Vagina (tissue), 2 donors: ENCODE results near the gene CTSZ.

Experiments used
- POLR2AphosphoS5 ChIP-seq, 2 donors: sonication (generic); formaldehyde crosslinking; IDR thresholded peaks; one replicate each; pipeline ENCODE4 v1.9.0; 2017; ENCODE audit warnings: antibody characterized with exemption in 2 of 2, mild to moderate bottlenecking in 2 of 2, low read depth in 1 of 2; ENCODE audit not compliant: insufficient read depth in 1 of 2
- TF ChIP-seq, protein P1 (sequence below), 3 experiments: fragments of 450-650 bp in 2 of 3; fragments of 200-600 bp in 1 of 3; sonication (generic) in 1 of 3; IDR thresholded peaks; one replicate each; pipeline ENCODE4 v1.5.1; 2017 to 2019; ENCODE audit warnings: antibody characterized with exemption in 3 of 3, mild to moderate bottlenecking in 2 of 3, moderate library complexity in 2 of 3

DNA sequence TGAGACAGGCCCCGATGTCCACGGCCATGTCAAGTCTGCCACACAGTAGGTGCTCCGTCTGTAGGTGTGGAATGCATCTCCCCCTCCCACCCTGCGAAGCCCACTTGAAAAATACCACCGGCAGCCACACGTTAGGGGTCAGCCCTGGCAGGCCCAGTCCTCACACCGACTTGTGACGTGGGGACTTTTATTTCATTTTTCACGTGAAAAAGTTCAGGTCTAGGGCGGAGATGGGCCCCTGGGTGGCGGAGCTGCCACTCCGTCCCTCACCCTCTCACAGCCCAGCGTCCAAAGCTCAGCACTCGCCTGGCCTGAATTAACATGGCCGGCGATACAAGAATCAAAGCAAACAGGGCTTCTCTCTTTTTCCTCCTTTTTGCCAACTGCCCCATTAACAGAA is 8.4 kb upstream of the CTSZ start:
- TF ChIP-seq, protein P1, sequence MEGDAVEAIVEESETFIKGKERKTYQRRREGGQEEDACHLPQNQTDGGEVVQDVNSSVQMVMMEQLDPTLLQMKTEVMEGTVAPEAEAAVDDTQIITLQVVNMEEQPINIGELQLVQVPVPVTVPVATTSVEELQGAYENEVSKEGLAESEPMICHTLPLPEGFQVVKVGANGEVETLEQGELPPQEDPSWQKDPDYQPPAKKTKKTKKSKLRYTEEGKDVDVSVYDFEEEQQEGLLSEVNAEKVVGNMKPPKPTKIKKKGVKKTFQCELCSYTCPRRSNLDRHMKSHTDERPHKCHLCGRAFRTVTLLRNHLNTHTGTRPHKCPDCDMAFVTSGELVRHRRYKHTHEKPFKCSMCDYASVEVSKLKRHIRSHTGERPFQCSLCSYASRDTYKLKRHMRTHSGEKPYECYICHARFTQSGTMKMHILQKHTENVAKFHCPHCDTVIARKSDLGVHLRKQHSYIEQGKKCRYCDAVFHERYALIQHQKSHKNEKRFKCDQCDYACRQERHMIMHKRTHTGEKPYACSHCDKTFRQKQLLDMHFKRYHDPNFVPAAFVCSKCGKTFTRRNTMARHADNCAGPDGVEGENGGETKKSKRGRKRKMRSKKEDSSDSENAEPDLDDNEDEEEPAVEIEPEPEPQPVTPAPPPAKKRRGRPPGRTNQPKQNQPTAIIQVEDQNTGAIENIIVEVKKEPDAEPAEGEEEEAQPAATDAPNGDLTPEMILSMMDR (IDR thresholded peaks at IDR 0.05): no peak
- no peak for TF ChIP-seq POLR2AphosphoS5 (IDR thresholded peaks at IDR 0.05; ENCODE audit: insufficient read depth in 1 of 2, low read depth in 1 of 2)
